MM.1S (cell line): Measurements from ENCODE around the gene XPR1.

Source experiments
- DNase-seq: peaks from one replicate; pipeline ENCODE4 v3.0.0-alpha.2; 2015
- H2AFZ ChIP-seq: fragments of 300-600 bp; sonication (generic); 2 replicates; pipeline ENCODE4 v1.6.0; 2016; ENCODE audit warnings: antibody characterized with exemption, low read length
- H3F3A ChIP-seq: fragments of 300-600 bp; sonication (generic); 2 replicates; pipeline ENCODE4 v1.6.1; 2016; ENCODE audit warnings: mild to moderate bottlenecking, antibody characterized with exemption, low read length, moderate library complexity, mixed read lengths; ENCODE audit not compliant: insufficient read depth
- H3K27ac ChIP-seq: fragments of 300-600 bp; sonication (generic); 2 replicates; pipeline ENCODE4 v1.5.1; 2016; ENCODE audit warnings: mild to moderate bottlenecking, low read length
- H3K27me3 ChIP-seq: fragments of 300-600 bp; sonication (generic); replicated peaks from 2 replicates; pipeline ENCODE4 v1.6.0; 2016; ENCODE audit warnings: low read length; ENCODE audit not compliant: insufficient read depth
- H3K36me3 ChIP-seq: fragments of 300-600 bp; sonication (generic); replicated peaks from 2 replicates; pipeline ENCODE4 v1.6.1; 2016; ENCODE audit warnings: mild to moderate bottlenecking, low read length, mixed read lengths; ENCODE audit not compliant: insufficient read depth
- H3K4me1 ChIP-seq: fragments of 300-600 bp; sonication (generic); 2 replicates; pipeline ENCODE4 v1.6.1; 2016; ENCODE audit warnings: low read length, mixed read lengths
- H3K4me2 ChIP-seq: fragments of 300-600 bp; sonication (generic); 2 replicates; pipeline ENCODE4 v1.6.0; 2016; ENCODE audit warnings: low read depth, low read length
- H3K4me3 ChIP-seq: fragments of 300-600 bp; sonication (generic); 2 replicates; pipeline ENCODE4 v1.5.1; 2016; ENCODE audit warnings: low read length, mixed read lengths
- H3K79me2 ChIP-seq: fragments of 300-600 bp; sonication (generic); 2 replicates; pipeline ENCODE4 v1.6.1; 2016; ENCODE audit warnings: mixed run types, low read length, mixed read lengths
- H3K9ac ChIP-seq: fragments of 300-600 bp; sonication (generic); 2 replicates; pipeline ENCODE4 v1.6.1; 2016; ENCODE audit warnings: low read length, mixed read lengths
- H3K9me2 ChIP-seq: fragments of 300-600 bp; sonication (generic); replicated peaks from 2 replicates; pipeline ENCODE4 v1.6.1; 2016; ENCODE audit warnings: mild to moderate bottlenecking, low read length, mixed read lengths; ENCODE audit not compliant: insufficient read depth
- H3K9me3 ChIP-seq: fragments of 300-600 bp; sonication (generic); replicated peaks from 2 replicates; pipeline ENCODE4 v1.6.1; 2016; ENCODE audit warnings: mild to moderate bottlenecking, low read length, mixed read lengths; ENCODE audit not compliant: insufficient read depth
- H4K20me1 ChIP-seq: fragments of 300-600 bp; sonication (generic); 2 replicates; pipeline ENCODE4 v1.6.1; 2016; ENCODE audit warnings: mild to moderate bottlenecking, low read length, moderate library complexity, mixed read lengths; ENCODE audit not compliant: insufficient read depth
- EZH2 ChIP-seq: fragments of 300-600 bp; sonication (generic); optimal IDR thresholded peaks from 2 replicates; pipeline ENCODE3; 2017; ENCODE audit warnings: low read depth, mild to moderate bottlenecking, antibody characterized with exemption, low read length, mixed read lengths
- EZH2phosphoT487 ChIP-seq: fragments of 300-600 bp; sonication (generic); IDR thresholded peaks from 2 replicates; pipeline ENCODE4 v1.6.1; 2018; ENCODE audit warnings: antibody characterized with exemption, low read length
- TF ChIP-seq, protein P1 (sequence below): fragments of 300-600 bp; sonication (generic); IDR thresholded peaks from 2 replicates; pipeline ENCODE4 v1.5.1; 2016; ENCODE audit warnings: antibody characterized with exemption, low read length, mixed read lengths

The XPR1 gene

DNA sequence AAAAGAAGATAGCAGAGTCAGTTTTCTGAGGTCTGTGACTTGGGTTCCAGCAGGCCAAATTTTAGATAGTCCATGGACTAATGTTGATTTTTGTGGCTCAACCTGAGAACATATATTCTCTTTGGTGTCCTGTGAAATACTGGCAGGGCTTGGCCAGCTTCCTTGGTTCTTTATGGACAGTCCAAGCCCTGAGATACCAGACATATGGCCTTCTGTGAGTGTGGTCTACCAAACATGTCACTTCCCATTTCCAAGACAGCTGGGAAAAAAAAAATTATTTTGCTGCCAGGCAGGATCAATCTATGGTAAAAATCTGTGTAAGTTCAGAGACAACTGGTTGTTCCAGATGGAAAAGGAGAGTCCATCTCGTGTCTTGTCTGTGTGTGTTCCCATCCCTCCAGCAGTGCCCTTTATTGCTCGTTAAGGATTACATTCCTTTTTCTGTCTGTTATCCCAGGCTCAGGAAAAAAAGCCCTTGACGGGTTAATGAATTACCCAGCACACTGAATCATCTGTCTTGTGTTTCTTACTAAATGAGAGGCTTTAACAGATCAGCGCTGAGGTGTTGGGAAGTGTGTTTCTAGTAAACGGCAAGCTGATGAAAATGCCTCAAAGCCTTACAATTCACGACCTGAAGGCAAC is 33.4 kb upstream of the XPR1 start:
- TF ChIP-seq EZH2 (no peak), EZH2phosphoT487 (no peak)
- TF ChIP-seq, protein P1, sequence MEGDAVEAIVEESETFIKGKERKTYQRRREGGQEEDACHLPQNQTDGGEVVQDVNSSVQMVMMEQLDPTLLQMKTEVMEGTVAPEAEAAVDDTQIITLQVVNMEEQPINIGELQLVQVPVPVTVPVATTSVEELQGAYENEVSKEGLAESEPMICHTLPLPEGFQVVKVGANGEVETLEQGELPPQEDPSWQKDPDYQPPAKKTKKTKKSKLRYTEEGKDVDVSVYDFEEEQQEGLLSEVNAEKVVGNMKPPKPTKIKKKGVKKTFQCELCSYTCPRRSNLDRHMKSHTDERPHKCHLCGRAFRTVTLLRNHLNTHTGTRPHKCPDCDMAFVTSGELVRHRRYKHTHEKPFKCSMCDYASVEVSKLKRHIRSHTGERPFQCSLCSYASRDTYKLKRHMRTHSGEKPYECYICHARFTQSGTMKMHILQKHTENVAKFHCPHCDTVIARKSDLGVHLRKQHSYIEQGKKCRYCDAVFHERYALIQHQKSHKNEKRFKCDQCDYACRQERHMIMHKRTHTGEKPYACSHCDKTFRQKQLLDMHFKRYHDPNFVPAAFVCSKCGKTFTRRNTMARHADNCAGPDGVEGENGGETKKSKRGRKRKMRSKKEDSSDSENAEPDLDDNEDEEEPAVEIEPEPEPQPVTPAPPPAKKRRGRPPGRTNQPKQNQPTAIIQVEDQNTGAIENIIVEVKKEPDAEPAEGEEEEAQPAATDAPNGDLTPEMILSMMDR: no peak
- Histone ChIP-seq H3K4me3 (no peak overlapping the region), H3K4me1 (no peaks in the 10 kb centered on the region), H3K79me2 (no peaks in the 10 kb centered on the region), H3K4me2 (no peak overlapping the region), H3K9me3 (no peaks in the 10 kb centered on the region), H4K20me1 (no peaks in the 10 kb centered on the region), H3K9me2 (no peaks in the 10 kb centered on the region), H3K27ac (no peak overlapping the region), H3F3A (no peaks in the 10 kb centered on the region), H2AFZ (no peak overlapping the region), H3K27me3 (no peaks in the 10 kb centered on the region), H3K36me3 (no peaks in the 10 kb centered on the region), H3K9ac (no peak overlapping the region)
- no peak for DNase-seq

GRCh38 chr1:180600343-180600742 is 31.5 kb upstream of the XPR1 start:
- no peak overlapping the region for H3K4me2 ChIP-seq
- H2AFZ ChIP-seq: no peak overlapping the region
- H3K36me3 ChIP-seq: no peaks in the 10 kb centered on the region
- no peak overlapping the region for H3K4me3 ChIP-seq
- no peaks in the 10 kb centered on the region for H3F3A ChIP-seq
- H3K4me1 ChIP-seq: no peaks in the 10 kb centered on the region
- H3K9me3 ChIP-seq: no peaks in the 10 kb centered on the region
- TF ChIP-seq EZH2 (no peak), EZH2phosphoT487 (no peak)
- TF ChIP-seq, protein P1: no peak
- no peaks in the 10 kb centered on the region for H3K27me3 ChIP-seq
- H4K20me1 ChIP-seq: no peaks in the 10 kb centered on the region
- no peaks in the 10 kb centered on the region for H3K79me2 ChIP-seq
- no peaks in the 10 kb centered on the region for H3K9me2 ChIP-seq
- H3K9ac ChIP-seq: no peak overlapping the region
- no peak for DNase-seq
- no peak overlapping the region for H3K27ac ChIP-seq

- no peaks in the 10 kb centered on the region for H4K20me1 ChIP-seq
- no peak overlapping the region for H3K4me2 ChIP-seq
- H3K27ac ChIP-seq: no peak overlapping the region
- H3K36me3 ChIP-seq: no peaks in the 10 kb centered on the region
- TF ChIP-seq EZH2phosphoT487 (no peak), EZH2 (no peak)
- TF ChIP-seq, protein P1: no peak
- no peaks in the 10 kb centered on the region for H3K9me3 ChIP-seq
- no peak overlapping the region for H2AFZ ChIP-seq
- DNase-seq: no peak
- H3F3A ChIP-seq: no peaks in the 10 kb centered on the region
- H3K27me3 ChIP-seq: no peaks in the 10 kb centered on the region
- no peaks in the 10 kb centered on the region for H3K79me2 ChIP-seq
- H3K4me1 ChIP-seq: no peaks in the 10 kb centered on the region
- H3K9ac ChIP-seq: no peak overlapping the region
- no peak overlapping the region for H3K4me3 ChIP-seq
- H3K9me2 ChIP-seq: no peaks in the 10 kb centered on the region
Observed at GRCh38 chr1:180601512-180601911, 30.3 kb upstream of the XPR1 start.
